Measurements from ENCODE around the gene MTCH1. TPM values are rescaled to one million over a fixed set of nuclear protein-coding genes. Genes with fewer than 3 reads are reported as not detected.

Gene MTCH1
- polyA plus RNA-seq, 3 donors, result 127 to 203 (median 189) TPM

- 85 to 89% (median 89%) methylated on average over 4 of the region's 4 CpGs for WGBS, 3 donors
- H3K27ac ChIP-seq (ENCODE audit: low read depth, low read length), result no peak overlapping the region
Observed at GRCh38 chr6:36920049-36920448, 65.9 kb downstream of the MTCH1 start.

Other genes with a start within 250 kb of the MTCH1 start
- gene CPNE5, start 146.8 kb downstream of the MTCH1 start, polyA plus RNA-seq, result 1 to 10 TPM in 2 of 3 donors, under 1 TPM in 1; 0.53 to 8.5 (median 1.5) TPM
- 10 to 100 TPM; 13.0 to 46.3 (median 13.3) TPM for gene PPIL1, start 111.4 kb downstream of the MTCH1 start, polyA plus RNA-seq
- gene C6orf89, start 100.2 kb downstream of the MTCH1 start, polyA plus RNA-seq, result 10 to 100 TPM; 18.8 to 25.1 (median 21.5) TPM
- gene PI16, start 31.5 kb downstream of the MTCH1 start, polyA plus RNA-seq, result 10 to 100 TPM in 1 of 3 donors, 1 to 10 TPM in 1, under 1 TPM in 1; 0.56 to 34.3 (median 3.1) TPM
- gene FGD2, start 19.5 kb upstream of the MTCH1 start, polyA plus RNA-seq, result 10 to 100 TPM in 1 of 3 donors, 1 to 10 TPM in 2; 3.6 to 10.1 (median 7.0) TPM
- gene PIM1, start 184.0 kb upstream of the MTCH1 start, polyA plus RNA-seq, result 100 to 1,000 TPM in 2 of 3 donors, 10 to 100 TPM in 1; 24.7 to 417 (median 201) TPM

Measured in adipose tissue (tissue), 3 donors.